HFF-Myc (cell line): ENCODE data around the gene FNDC3B.
A peak's percentile ranks its signal among the peaks of the same experiment; 100 is the strongest.

ENCODE experiments used
- DNase-seq: peaks from one replicate; pipeline ENCODE4 v3.0.0-alpha.2; 2011; ENCODE audit warnings: low read depth; ENCODE audit errors: extremely low read depth
- H3K4me3 ChIP-seq: replicated peaks from 2 replicates; pipeline ENCODE4 v1.5.1; 2011; ENCODE audit warnings: low read depth, mild to moderate bottlenecking, control low read depth, low read length
- TF ChIP-seq, protein P1 (sequence below): IDR thresholded peaks from 2 replicates; pipeline ENCODE4 v1.5.1; 2012; ENCODE audit warnings: mild to moderate bottlenecking, low read depth, low read length, control low read depth; ENCODE audit errors: missing control alignments

Gene FNDC3B

DNA sequence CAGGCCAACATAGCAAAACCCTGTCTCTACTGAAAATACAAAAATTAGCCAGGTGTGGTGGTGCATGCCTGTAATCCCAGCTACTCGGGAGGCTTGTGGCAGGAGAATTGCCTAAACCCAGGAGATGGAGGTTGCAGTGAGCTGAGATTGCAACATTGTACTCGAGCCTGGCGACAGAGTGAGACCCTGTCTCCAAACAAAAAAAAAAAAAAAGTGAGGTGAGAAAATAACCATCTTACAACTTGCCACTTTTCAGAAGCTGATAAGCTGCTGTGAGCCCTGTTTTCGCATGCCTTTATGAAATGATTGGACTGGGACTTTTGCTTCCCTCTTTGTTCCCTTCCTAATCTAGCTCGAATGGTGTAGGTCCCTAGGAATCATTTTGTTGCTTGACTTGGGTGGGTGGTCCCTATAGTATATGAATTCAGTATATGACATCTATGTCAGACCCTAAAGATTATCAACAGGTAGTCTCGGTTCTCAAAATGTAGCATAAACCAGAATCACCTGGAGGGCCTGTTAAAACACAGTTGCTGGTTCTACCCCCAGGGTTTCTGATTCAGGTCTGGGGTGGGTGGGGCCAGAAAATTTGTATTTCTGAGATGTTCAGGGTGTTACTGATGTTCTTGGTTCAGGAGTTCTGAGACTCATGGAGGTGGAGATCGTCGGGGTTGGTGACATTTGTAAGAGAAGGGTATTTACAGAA, 107.9 kb downstream of the FNDC3B start:
- TF ChIP-seq, protein P1, sequence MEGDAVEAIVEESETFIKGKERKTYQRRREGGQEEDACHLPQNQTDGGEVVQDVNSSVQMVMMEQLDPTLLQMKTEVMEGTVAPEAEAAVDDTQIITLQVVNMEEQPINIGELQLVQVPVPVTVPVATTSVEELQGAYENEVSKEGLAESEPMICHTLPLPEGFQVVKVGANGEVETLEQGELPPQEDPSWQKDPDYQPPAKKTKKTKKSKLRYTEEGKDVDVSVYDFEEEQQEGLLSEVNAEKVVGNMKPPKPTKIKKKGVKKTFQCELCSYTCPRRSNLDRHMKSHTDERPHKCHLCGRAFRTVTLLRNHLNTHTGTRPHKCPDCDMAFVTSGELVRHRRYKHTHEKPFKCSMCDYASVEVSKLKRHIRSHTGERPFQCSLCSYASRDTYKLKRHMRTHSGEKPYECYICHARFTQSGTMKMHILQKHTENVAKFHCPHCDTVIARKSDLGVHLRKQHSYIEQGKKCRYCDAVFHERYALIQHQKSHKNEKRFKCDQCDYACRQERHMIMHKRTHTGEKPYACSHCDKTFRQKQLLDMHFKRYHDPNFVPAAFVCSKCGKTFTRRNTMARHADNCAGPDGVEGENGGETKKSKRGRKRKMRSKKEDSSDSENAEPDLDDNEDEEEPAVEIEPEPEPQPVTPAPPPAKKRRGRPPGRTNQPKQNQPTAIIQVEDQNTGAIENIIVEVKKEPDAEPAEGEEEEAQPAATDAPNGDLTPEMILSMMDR, result no peak
- no peak for DNase-seq
- no peak overlapping the region for H3K4me3 ChIP-seq

DNA sequence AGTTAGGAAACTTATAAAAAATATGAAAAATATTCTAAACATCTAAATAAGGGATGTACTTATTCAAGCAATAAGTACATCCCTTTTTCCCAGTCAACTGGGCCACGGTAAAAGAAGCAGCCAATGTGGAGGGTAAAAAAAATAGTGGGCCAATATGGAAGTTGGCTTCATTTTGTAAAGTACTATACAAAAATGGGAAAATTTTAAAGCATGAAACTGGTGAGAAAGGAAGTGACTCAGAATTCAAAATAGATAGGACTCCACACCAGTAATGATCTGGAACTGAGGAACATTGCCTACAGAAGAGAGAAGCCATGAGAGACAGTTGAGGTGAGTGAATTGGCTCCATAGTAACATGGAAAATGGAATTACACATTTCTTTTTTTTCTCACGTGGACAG, 108.9 kb downstream of the FNDC3B start:
- TF ChIP-seq, protein P1, result no peak
- no peak overlapping the region for H3K4me3 ChIP-seq
- no peak for DNase-seq

DNA sequence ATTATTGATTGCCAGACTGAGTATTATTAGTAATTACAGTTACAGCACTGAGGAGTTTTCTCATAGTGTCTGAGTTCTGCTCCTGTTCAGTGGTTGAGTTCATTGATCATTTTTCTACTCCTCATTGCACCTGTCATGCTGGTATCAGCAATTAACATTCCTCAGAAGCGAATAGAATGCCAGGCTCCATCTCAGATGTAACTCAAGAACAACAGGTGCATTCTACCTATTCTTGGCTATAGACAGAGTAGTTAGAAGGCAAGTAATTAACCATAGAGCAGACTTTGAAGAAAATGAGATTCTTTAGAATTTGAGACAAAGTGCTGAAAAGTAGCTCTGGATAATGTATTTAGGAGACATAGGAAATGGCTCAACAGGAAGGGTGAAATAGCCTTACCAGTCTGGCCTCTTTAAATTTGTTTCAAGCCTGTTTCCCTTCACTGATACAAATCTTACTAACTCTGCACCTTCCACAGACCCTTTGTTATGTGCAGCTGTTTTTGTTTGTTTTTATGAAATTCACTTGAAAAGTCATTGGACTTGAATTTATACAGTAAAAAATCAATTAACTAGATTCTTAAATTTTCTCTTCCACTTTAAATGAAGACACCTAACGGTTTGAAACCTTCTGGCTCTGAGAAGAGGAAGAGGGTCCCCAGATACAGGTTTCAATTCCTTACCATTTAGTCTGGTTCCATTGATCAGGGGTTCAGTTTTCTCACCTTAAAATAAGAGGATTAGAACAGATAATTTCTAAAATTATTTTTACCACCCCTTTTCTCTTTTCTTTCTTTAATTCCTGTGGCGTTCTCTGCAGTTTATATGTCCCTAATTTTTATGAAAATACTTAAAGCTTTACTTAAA, 109.6 kb downstream of the FNDC3B start:
- no peak for DNase-seq
- TF ChIP-seq, protein P1, result no peak
- H3K4me3 ChIP-seq, result no peak overlapping the region

DNA sequence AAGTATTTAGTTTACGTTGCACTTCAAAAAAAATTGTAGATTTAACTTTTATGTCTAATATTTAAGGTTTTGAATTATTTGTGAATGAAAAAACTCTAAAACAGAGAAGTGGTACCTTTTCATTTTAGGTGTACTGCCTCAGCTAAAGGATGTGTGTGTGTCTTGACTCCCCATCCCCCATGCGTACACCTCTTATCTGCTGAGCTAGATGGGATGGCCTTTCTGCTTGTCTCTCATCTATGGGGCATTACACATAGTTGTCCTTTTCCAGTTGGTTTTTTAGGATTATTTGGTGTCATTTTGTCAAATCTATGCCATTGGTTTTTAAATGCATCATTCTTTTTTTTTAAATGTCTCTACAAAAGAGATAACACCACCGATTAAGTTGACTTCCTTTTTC, 110.9 kb downstream of the FNDC3B start:
- DNase-seq, result no peak
- TF ChIP-seq, protein P1, result no peak
- no peak overlapping the region for H3K4me3 ChIP-seq

DNA sequence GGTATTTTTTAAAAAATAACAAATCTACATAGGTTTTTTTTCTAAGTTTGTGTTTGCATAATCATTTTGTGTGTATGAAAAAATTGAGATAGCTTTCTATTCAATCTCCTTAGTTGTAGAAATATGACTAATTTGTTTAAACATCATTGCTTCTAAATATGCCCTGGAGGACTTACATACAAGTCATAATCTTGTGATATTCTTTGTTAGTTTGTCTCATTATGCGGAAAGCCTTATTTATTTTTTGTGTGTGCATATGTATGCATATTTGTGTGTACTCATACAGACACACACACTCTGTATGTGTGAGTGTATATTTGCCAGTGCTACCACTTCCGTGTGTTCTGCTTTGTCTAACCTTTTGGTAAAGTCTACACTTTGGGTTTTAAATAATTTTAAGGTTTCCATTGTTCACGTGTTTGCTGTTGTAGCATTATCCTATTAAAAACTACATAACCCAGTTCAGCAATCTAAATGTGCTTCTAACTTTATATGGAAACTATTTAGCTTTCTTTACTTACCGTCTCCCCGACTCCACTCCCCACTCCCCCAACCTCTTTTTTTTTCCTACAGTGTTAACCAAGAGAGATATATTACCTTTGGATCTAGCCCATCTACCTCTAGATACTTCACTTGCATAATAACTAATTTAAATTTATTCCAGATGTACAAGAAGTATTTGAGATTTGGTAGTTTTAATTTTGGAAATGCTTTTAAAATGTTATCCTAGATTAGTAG, 111.7 kb downstream of the FNDC3B start:
- no peak overlapping the region for H3K4me3 ChIP-seq
- DNase-seq, result no peak
- TF ChIP-seq, protein P1, result no peak

DNA sequence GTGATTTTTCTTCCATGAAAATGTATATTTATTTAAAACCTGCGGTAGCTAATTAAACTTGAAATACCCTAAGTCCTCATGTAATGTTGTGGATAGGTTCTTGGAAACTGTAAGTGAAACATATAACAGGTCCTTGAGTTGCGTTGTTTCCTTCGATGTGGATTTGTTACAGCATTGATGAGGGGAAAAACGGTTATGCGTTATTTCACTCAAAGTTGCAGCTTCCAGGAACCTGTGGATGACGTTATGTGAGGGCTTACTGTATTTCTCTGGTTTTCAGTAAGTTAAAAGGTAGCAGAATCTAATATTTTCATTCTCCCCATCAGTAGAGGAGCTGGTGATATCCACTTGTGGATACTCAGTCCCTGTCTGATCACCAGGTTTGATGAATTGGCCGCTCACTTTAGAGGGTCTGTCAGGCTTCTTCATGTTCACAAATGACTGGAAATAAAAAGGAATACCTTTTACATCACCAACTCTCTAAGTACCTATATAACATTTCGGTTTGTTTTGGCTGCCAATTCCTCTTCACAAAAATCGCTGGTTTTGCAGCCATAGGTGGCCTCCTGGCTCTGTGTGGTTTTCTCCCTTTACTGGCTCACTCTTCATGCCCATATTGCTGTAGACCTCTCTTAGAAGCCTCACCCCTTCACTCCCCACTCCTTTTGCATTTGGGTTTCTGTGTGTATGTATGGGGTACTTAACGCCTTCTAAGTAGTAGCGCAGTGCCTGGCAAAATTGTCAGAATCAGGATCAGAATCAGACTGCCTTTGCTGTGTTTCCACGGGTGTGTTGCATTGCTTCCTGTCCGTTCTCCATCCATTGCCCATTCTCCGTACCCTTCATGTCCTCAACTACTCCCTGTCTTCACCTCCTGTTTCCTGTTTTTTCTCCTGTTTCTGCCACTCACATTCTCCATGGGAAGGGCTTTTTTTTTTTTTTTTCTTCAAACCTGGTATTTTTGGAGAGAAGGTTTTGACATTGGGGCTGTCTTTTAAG, 112.6 kb downstream of the FNDC3B start:
- peak overlapping the region; percentile 8; the same call in 1 of the 2 replicates for H3K4me3 ChIP-seq

More for the DNA sequence above, 112.6 kb downstream of the FNDC3B start:
- DNase-seq, result no peak
- TF ChIP-seq, protein P1, result no peak
